Naive thymus-derived CD4-positive, alpha-beta T cell (primary cell): ENCODE measurements around the gene CUL9. TPM values are rescaled to one million over a fixed set of nuclear protein-coding genes. Genes with fewer than 3 reads are reported as not detected.

Experiments used
- ATAC-seq: fragments of 150-1000 bp; cut with Tn5 transposase; 2 replicates; pipeline ENCODE4 v1.10.0; 2021; ENCODE audit warnings: mild to moderate bottlenecking, moderate library complexity
- CTCF ChIA-PET: fragments of 350-600 bp; sonication (Branson Sonifier 250); formaldehyde crosslinking; loops from one replicate; lab custom pipeline; 2021; ENCODE audit warnings: antibody characterized with exemption; lab: Charles Lee
- POLR2A ChIA-PET: fragments of 350-600 bp; sonication (Branson Sonifier 250); formaldehyde crosslinking; loops from one replicate; lab custom pipeline; 2021; ENCODE audit warnings: antibody characterized with exemption, inconsistent platforms; lab: Charles Lee
- DNase-seq, 9 donors: peaks; one replicate each; pipeline versions ENCODE4 v3.0.0 to v3.0.0-alpha.2; 2020 to 2022; ENCODE audit warnings: mixed read lengths in 1 of 9
- H3K27ac ChIP-seq: one replicate; pipeline ENCODE4 v1.7.0; 2013; ENCODE audit warnings: mild to moderate bottlenecking, low read depth, low read length, moderate library complexity
- H3K27me3 ChIP-seq, 2 donors: one replicate each; pipeline ENCODE4 v1.7.0; 2013; ENCODE audit warnings: low read length in 2 of 2, mild to moderate bottlenecking in 2 of 2, moderate library complexity in 2 of 2; ENCODE audit not compliant: control insufficient read depth in 2 of 2, insufficient read depth in 2 of 2
- H3K36me3 ChIP-seq, 3 experiments: 1 replicate in 2 of 3; 2 replicates in 1 of 3; pipeline ENCODE4 v1.7.0; 2013; ENCODE audit warnings: low read length in 3 of 3, mild to moderate bottlenecking in 3 of 3, moderate library complexity in 1 of 3; ENCODE audit not compliant: insufficient read depth in 3 of 3, control insufficient read depth in 2 of 3
- H3K4me1 ChIP-seq, 2 donors: one replicate each; pipeline ENCODE4 v1.7.0; 2013; ENCODE audit warnings: low read length in 2 of 2, mild to moderate bottlenecking in 2 of 2, moderate library complexity in 1 of 2; ENCODE audit not compliant: control insufficient read depth in 2 of 2, insufficient read depth in 2 of 2
- H3K4me3 ChIP-seq: 2 replicates; pipeline ENCODE4 v1.7.0; 2013; ENCODE audit warnings: mild to moderate bottlenecking, low read length
- H3K9me3 ChIP-seq, 3 experiments: 1 replicate in 2 of 3; 2 replicates in 1 of 3; pipeline ENCODE4 v1.7.0; 2013; ENCODE audit warnings: low read length in 3 of 3; ENCODE audit not compliant: control insufficient read depth in 2 of 3
- H3K27ac Mint-ChIP-seq, 9 donors: one replicate each; pipeline ENCODE4 v1.8.0; 2020 to 2022; ENCODE audit warnings: mixed read lengths in 9 of 9, mild to moderate bottlenecking in 8 of 9, moderate library complexity in 5 of 9, inconsistent platforms in 2 of 9
- H3K27me3 Mint-ChIP-seq, 5 donors: one replicate each; pipeline ENCODE4 v1.8.0; 2021 to 2022; ENCODE audit warnings: mixed read lengths in 5 of 5, mild to moderate bottlenecking in 1 of 5
- H3K36me3 Mint-ChIP-seq, 5 donors: one replicate each; pipeline ENCODE4 v1.8.0; 2020 to 2022; ENCODE audit warnings: mixed read lengths in 5 of 5, mild to moderate bottlenecking in 3 of 5, inconsistent platforms in 1 of 5
- H3K4me1 Mint-ChIP-seq, 7 donors: one replicate each; pipeline ENCODE4 v1.8.0; 2020 to 2022; ENCODE audit warnings: mixed read lengths in 7 of 7, mild to moderate bottlenecking in 3 of 7, inconsistent platforms in 1 of 7
- H3K4me3 Mint-ChIP-seq, 10 donors: one replicate each; pipeline ENCODE4 v1.8.0; 2020 to 2022; ENCODE audit warnings: mild to moderate bottlenecking in 10 of 10, mixed read lengths in 10 of 10, moderate library complexity in 6 of 10, inconsistent platforms in 2 of 10
- H3K9me3 Mint-ChIP-seq, 11 donors: one replicate each; pipeline ENCODE4 v1.8.0; 2020 to 2022; ENCODE audit warnings: mixed read lengths in 11 of 11, mild to moderate bottlenecking in 4 of 11, inconsistent platforms in 1 of 11, moderate library complexity in 1 of 11
- intact Hi-C, 2 donors: fragments of 100-400 bp; cut with micrococcal nuclease; formaldehyde crosslinking; loops; one replicate each; pipeline ENCODE4 v1.15.1; 2023
- polyA plus RNA-seq, 2 donors: library from polyadenylated mRNA; unstranded; fragments of 300-500 nt; fragmentation: Illumina TruSeq; gene quantifications; one replicate each; pipeline ENCODE4 v1.2.3, GENCODE V29; 2021
- total RNA-seq, 6 experiments: library from RNA in 5 of 6; stranded (reverse) in 5 of 6; gene quantifications; 1 replicate in 5 of 6; 2 replicates in 1 of 6; pipeline ENCODE4 v1.2.3 and lab custom pipeline; 2021 to 2026

Gene CUL9
- total and polyA plus RNA-seq, 7 experiments from 2014 or later, result 12.3 to 123 (median 97.3) TPM

- CTCF ChIA-PET, result interaction anchor here (0.7 kb wide), 1 partner anchor 56 kb away, joined by 3 read pairs; no protein-coding TSS in a partner anchor
- no peak for ATAC-seq
- peaks cover 3 to 13% of the 10 kb centered on the region in 2 donors for H3K4me1 ChIP-seq
These were observed 61.1 kb downstream of the CUL9 start, which contains the start of gene TTBK1 for GRCh38 chr6:43242908-43243663. TSS of gene TTBK1 (plus strand) at chr6:43243481. CDS start at chr6:43246661, 3,180 bp downstream.

DNA sequence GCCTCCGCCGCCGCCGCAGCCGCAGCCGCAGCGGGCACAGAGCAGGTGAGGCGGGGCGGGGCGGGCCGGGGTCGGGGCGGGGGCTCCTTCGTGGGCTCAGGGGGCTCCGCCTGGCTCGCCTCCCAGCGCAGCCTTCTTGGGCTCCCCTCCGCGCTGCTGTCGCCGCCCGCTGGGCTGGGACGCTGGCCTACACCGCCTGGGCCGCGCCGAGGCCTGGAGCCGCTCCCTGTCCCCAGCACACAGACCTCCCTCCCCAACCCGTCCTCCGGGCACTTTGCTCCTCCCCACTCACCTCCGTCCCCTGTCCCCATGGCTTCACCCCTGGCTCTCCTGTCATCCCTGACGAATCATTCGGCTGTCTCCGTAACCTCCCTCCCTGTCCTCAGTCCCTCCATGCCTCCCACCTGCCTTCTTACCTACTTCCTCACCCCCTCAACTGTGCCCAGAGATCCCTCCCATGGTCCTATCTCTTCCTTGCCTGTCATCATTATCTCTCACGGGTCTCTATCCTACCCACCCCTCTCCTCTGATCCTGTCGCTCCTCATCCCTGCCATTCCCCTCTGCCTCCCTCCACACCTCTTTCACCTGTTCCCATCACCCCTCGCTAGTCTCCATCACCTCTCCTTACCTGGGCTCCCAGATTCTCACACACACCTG lies 61.8 kb downstream of the CUL9 start:
- ChIA-PET POLR2A (no interaction called here), CTCF (interaction anchor here (0.7 to 1.3 kb wide), 2 partner anchors 14 to 55 kb away, joined by 3 to 4 read pairs; partner anchors contain the start of gene DNPH1)
- no peak for ATAC-seq
- DNase-seq, result no peak
- H3K9me3 ChIP-seq, result no peaks in the 10 kb centered on the region
- Mint-ChIP-seq H3K4me1 (peaks cover 6 to 14% (median 10%) of the 10 kb centered on the region in 7 donors), H3K4me3 (no peak overlapping the region), H3K27me3 (peaks cover 11 to 30% (median 19%) of the 10 kb centered on the region in 5 donors), H3K27ac (no peak overlapping the region), H3K36me3 (peaks cover 0 to 7% (median 4%) of the 10 kb centered on the region in 5 donors), H3K9me3 (peaks cover 0 to 9% (median 6%) of the 10 kb centered on the region in 11 donors)
- peaks cover 3 to 13% of the 10 kb centered on the region in 2 donors for H3K4me1 ChIP-seq
- H3K27me3 ChIP-seq, result peaks cover 3 to 13% of the 10 kb centered on the region in 2 donors
- H3K27ac ChIP-seq, result no peak overlapping the region
- H3K4me3 ChIP-seq, result no peak overlapping the region
- H3K36me3 ChIP-seq, result no peaks in the 10 kb centered on the region
- intact Hi-C loops, result no loop called here

More at GRCh38 chr6:43242908-43243663, 61.1 kb downstream of the CUL9 start, which contains the start of gene TTBK1:
- H3K27me3 Mint-ChIP-seq, result peaks cover 11 to 33% (median 24%) of the 10 kb centered on the region in 5 donors
- H3K9me3 ChIP-seq, result no peaks in the 10 kb centered on the region
- intact Hi-C loops, result no loop called here
- H3K9me3 Mint-ChIP-seq, result peaks cover 0 to 9% (median 6%) of the 10 kb centered on the region in 11 donors
- no peaks in the 10 kb centered on the region for H3K36me3 ChIP-seq
- no peak within 1 kb of the TSS for H3K4me3 Mint-ChIP-seq
- peaks cover 5 to 13% (median 10%) of the 10 kb centered on the region in 7 donors for H3K4me1 Mint-ChIP-seq
- H3K27me3 ChIP-seq, result peaks cover 3 to 13% of the 10 kb centered on the region in 2 donors
- peak in 1 of 9 donors; percentile 49 for DNase-seq
- H3K36me3 Mint-ChIP-seq, result peaks cover 0 to 7% (median 4%) of the 10 kb centered on the region in 5 donors
- POLR2A ChIA-PET, result no interaction called here
- no peak within 1 kb of the TSS for H3K27ac ChIP-seq
- no peak within 1 kb of the TSS for H3K4me3 ChIP-seq
- no peak within 1 kb of the TSS for H3K27ac Mint-ChIP-seq

GRCh38 chr6:43246301-43247113 lies 64.5 kb downstream of the CUL9 start:
- ChIA-PET CTCF (interaction anchor here (0.6 to 1.9 kb wide), 2 partner anchors 18 to 290 kb away, joined by 3 to 8 read pairs; partner anchors contain the start of gene DNPH1), POLR2A (interaction anchor here (0.5 to 1.8 kb wide), 3 partner anchors 17 to 64 kb away, joined by 3 to 6 read pairs (median 4); partner anchors contain the start of genes CUL9 and DNPH1)
- Mint-ChIP-seq H3K4me3 (peak overlapping the region in 9 of 10 donors; percentile 83 to 94 (median 88)), H3K27me3 (peaks cover under 1 to 27% (median 10%) of the 10 kb centered on the region in 5 donors), H3K4me1 (peaks cover 11 to 22% (median 17%) of the 10 kb centered on the region in 7 donors), H3K36me3 (peaks cover 0 to 2% (median 0%) of the 10 kb centered on the region in 5 donors), H3K9me3 (peaks cover 0 to 2% (median 0%) of the 10 kb centered on the region in 11 donors), H3K27ac (peak overlapping the region in 6 of 9 donors; percentile 24 to 92 (median 61))
- H3K27me3 ChIP-seq, result peaks cover 3 to 13% of the 10 kb centered on the region in 2 donors
- intact Hi-C loops, result loop anchor here (1.0 kb wide), 11 partner anchors 17 to 317 kb away; partner anchors contain the start of genes DNPH1 (in 2 of the 2), POLR1C (in 2 of the 2), ABCC10 (in 1 of the 2) and CNPY3 (in 1 of the 2)
- no peaks in the 10 kb centered on the region for H3K36me3 ChIP-seq
- H3K9me3 ChIP-seq, result no peaks in the 10 kb centered on the region
- DNase-seq, result peak in 1 of 9 donors; percentile 20
- peak overlapping the region; percentile 84 for H3K4me3 ChIP-seq
- H3K4me1 ChIP-seq, result peaks cover 3 to 13% of the 10 kb centered on the region in 2 donors
- peak; percentile 15 for ATAC-seq
- no peak overlapping the region for H3K27ac ChIP-seq

DNA sequence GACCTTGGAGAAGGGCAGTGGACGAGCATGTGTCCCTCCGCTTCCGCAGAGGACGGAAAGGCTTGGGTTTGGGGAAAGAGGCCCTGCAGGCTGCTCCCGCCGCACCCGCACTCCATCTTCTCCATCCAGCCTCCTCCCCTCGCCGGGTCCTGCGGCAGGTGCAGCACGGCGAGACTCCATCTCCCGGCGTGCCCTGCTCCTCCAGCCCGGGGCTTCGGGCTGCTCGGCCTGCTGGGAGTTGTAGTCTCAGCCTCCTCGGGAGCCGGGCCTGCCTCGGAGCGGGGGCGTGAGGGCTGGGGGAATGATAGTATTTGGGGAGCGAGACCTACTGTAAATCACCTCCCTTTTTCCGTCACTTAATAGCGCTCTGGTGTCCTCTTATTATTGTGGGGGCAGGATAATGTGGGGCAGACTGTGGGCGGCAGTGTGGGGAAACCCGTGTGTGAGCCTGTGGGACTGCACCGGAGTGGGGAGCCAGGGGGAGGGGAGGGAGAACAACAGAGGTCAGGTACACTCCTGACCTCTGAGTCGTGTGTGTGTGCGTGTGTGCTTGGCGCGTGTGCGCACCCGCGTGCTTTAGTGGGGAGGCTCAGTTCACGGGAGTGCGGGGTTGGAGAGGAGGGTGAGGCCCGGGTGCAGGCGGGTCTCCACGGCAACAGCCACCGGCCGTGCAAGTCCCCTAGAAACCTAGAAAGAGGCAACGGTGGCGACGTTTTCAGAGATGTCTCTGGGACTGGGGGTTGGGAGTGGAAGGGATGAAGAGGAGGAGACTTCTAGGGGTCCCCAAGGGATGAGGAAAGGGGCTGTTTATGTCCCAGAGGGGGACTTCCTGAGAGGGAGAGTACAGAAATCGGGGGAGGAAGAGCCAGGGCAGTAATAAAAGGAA lies 65.4 kb downstream of the CUL9 start:
- no peaks in the 10 kb centered on the region for H3K9me3 ChIP-seq
- peaks cover 3 to 13% of the 10 kb centered on the region in 2 donors for H3K4me1 ChIP-seq
- H3K36me3 Mint-ChIP-seq, result peaks cover 0 to 2% (median 0%) of the 10 kb centered on the region in 5 donors
- ATAC-seq (peak; percentile 95), DNase-seq (peak; percentile 65 to 81 (median 78))
- no peaks in the 10 kb centered on the region for H3K9me3 Mint-ChIP-seq
- intact Hi-C loops, result loop anchor here (1.0 kb wide), 11 partner anchors 18 to 318 kb away; partner anchors contain the start of genes DNPH1 (in 2 of the 2), POLR1C (in 2 of the 2), ABCC10 (in 1 of the 2) and CNPY3 (in 1 of the 2)
- ChIA-PET POLR2A (interaction anchor here (0.5 to 1.8 kb wide), 4 partner anchors 18 to 65 kb away, joined by 3 to 6 read pairs (median 5); partner anchors contain the start of genes CUL9 and DNPH1), CTCF (interaction anchor here (0.6 to 1.9 kb wide), 2 partner anchors 16 to 18 kb away, joined by 3 to 8 read pairs; partner anchors contain the start of gene DNPH1)
- H3K27ac Mint-ChIP-seq, result peak overlapping the region; percentile 76 to 92 (median 89)
- H3K27me3 ChIP-seq, result peaks cover 3 to 13% of the 10 kb centered on the region in 2 donors
- peak overlapping the region; percentile 84 for H3K4me3 ChIP-seq
- H3K27ac ChIP-seq, result peak overlapping the region; percentile 78
- no peaks in the 10 kb centered on the region for H3K36me3 ChIP-seq
- H3K27me3 Mint-ChIP-seq, result peaks cover 7 to 33% (median 14%) of the 10 kb centered on the region in 5 donors
- peaks cover 11 to 26% (median 21%) of the 10 kb centered on the region in 7 donors for H3K4me1 Mint-ChIP-seq
- H3K4me3 Mint-ChIP-seq, result peak overlapping the region in 9 of 10 donors; percentile 83 to 94 (median 88)

- intact Hi-C loops, result no loop called here
- H3K27me3 ChIP-seq, result peaks cover 3 to 8% of the 10 kb centered on the region in 2 donors
- DNase-seq (no peak), ATAC-seq (no peak)
- Mint-ChIP-seq H3K27ac (peak overlapping the region in 6 of 9 donors; percentile 76 to 92 (median 90)), H3K4me3 (peak overlapping the region in 8 of 10 donors; percentile 83 to 94 (median 88)), H3K27me3 (peaks cover 13 to 36% (median 22%) of the 10 kb centered on the region in 5 donors), H3K36me3 (peaks cover 0 to 4% (median 0%) of the 10 kb centered on the region in 5 donors), H3K9me3 (no peaks in the 10 kb centered on the region), H3K4me1 (peaks cover 11 to 29% (median 21%) of the 10 kb centered on the region in 7 donors)
- H3K4me3 ChIP-seq, result no peak overlapping the region
- peak overlapping the region; percentile 78 for H3K27ac ChIP-seq
- ChIA-PET CTCF (interaction anchor here (0.6 to 1.9 kb wide), 2 partner anchors 17 to 19 kb away, joined by 3 to 8 read pairs; partner anchors contain the start of gene DNPH1), POLR2A (interaction anchor here (0.6 to 1.8 kb wide), 3 partner anchors 10 to 361 kb away, joined by 3 to 6 read pairs (median 3); partner anchors contain the start of gene CUL9)
- peaks cover 3 to 13% of the 10 kb centered on the region in 2 donors for H3K4me1 ChIP-seq
- H3K9me3 ChIP-seq, result no peaks in the 10 kb centered on the region
- H3K36me3 ChIP-seq, result no peaks in the 10 kb centered on the region
These were observed 66.1 kb downstream of the CUL9 start for GRCh38 chr6:43248101-43248500.
